ENCODE data around the gene B9D1. TPM values are rescaled to one million over a fixed set of nuclear protein-coding genes. Genes with fewer than 3 reads are reported as not detected.

The B9D1 gene
- total RNA-seq, 1 donor from 2014 or later, result 12.7 TPM

GRCh38 chr17:19301274-19301951 lies 61.1 kb downstream of the B9D1 start:
- ATAC-seq, result peak; percentile 37

- ATAC-seq, result no peak
These were observed 62.7 kb downstream of the B9D1 start for GRCh38 chr17:19299866-19300265.

GRCh38 chr17:19299214-19299747 lies 63.2 kb downstream of the B9D1 start:
- no peak for ATAC-seq

- no peak for ATAC-seq
These were observed 63.8 kb downstream of the B9D1 start for GRCh38 chr17:19298569-19299213.

GRCh38 chr17:19296786-19297778 lies 65.4 kb downstream of the B9D1 start:
- no peak for ATAC-seq

- ATAC-seq, result no peak
These were observed 66.9 kb downstream of the B9D1 start for GRCh38 chr17:19295473-19296135.

- no peak for ATAC-seq
These were observed 68.1 kb downstream of the B9D1 start for GRCh38 chr17:19294443-19294842.

Other genes starting within 250 kb of the B9D1 start
- 0.48 TPM for gene GRAPL, start 235.1 kb downstream of the B9D1 start, total RNA-seq
- 68.3 TPM for gene EPN2, start 125.4 kb downstream of the B9D1 start, total RNA-seq
- gene MAPK7, start 15.8 kb upstream of the B9D1 start, total RNA-seq, result 35.2 TPM
- 5.2 TPM for gene MFAP4, start 24.5 kb upstream of the B9D1 start, total RNA-seq
- 1.1 TPM for gene RNF112, start 48.5 kb upstream of the B9D1 start, total RNA-seq
- 2.7 TPM for gene SLC47A1, start 171.1 kb upstream of the B9D1 start, total RNA-seq

All from esophagus mucosa (tissue), 1 donor.